ENCODE results near the gene CECR2.

- TF ChIP-seq POLR2AphosphoS5 (IDR thresholded peaks at IDR 0.05; ENCODE audit: low read depth, low read length) (no peak), TAF1 (IDR thresholded peaks at IDR 0.05; ENCODE audit: low read depth, low read length) (no peak), POLR2A (IDR thresholded peaks at IDR 0.05; ENCODE audit: low read depth, low read length) (no peak)
Observed at GRCh38 chr22:17358415-17358814, 10.8 kb upstream of the CECR2 start.
